HG02840 (cell line): ENCODE data around the gene DDA1.

Experiments
- ATAC-seq: cut with Tn5 transposase; IDR thresholded peaks from one replicate; pipeline ENCODE4 v1.9.1; 2021; ENCODE audit warnings: mild to moderate bottlenecking, moderate library complexity, moderate number of reproducible peaks; ENCODE audit not compliant: unreplicated experiment, low FRiP score

The DDA1 gene

DNA sequence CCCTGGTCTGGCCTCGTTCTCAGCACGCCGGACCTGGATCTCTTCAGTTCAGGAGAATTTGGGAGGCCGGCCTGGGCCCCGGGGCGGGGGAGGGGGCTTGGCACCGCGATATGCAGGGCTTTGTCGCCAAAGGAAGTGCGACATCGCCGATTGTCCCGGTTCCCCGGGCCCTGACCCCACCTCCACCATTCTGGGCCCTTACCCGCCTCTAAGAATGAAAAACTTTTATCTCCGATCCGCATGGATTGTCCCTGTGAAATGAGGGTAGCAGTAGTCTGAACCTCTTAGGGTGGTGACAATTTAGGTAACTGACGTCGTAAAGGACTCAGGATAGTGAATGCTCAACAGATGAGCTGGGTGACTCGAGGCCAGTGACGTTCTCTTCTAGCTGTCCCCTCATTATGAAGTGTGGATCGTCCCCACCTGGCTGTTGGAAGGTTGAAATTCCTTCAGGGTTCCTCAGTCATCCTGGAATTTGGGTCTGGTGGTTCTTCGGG lies 650 bp downstream of the DDA1 start:
- ATAC-seq: no peak

DNA sequence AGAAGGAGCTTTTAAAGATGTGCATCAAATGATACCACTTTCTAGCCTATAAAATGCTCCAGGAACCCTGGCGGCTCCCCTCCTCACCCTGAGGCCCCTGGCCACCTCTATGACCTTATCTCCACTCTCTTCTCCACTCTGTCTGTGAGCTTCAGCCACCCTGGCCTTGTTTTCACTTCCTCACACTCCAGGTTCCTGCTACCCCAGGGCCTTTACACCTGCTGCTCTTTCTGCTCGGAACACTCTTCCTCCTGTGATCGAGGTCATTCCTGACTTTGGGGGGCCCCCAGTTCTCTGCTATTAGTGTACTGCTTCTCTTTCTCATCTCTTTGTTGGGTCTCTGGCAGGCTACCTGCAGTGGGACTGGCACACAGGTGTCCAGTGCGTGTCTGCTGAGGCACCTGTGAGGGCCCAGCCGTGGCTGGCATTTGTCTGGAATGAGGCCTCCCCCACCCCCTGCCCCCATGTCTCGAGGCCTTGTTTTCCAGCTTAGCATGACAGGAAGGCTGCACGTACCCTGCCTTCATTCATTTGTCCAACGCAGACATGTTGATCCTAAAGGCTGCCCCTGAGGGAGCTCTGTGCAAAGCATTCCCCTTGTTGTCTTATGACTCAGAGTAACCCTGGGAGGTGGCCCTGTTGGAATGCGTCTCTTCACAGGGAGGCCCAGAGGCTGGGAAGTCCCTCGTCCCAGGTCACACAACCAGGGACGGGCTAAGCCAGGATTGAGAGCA lies 2.3 kb downstream of the DDA1 start:
- no peak for ATAC-seq

DNA sequence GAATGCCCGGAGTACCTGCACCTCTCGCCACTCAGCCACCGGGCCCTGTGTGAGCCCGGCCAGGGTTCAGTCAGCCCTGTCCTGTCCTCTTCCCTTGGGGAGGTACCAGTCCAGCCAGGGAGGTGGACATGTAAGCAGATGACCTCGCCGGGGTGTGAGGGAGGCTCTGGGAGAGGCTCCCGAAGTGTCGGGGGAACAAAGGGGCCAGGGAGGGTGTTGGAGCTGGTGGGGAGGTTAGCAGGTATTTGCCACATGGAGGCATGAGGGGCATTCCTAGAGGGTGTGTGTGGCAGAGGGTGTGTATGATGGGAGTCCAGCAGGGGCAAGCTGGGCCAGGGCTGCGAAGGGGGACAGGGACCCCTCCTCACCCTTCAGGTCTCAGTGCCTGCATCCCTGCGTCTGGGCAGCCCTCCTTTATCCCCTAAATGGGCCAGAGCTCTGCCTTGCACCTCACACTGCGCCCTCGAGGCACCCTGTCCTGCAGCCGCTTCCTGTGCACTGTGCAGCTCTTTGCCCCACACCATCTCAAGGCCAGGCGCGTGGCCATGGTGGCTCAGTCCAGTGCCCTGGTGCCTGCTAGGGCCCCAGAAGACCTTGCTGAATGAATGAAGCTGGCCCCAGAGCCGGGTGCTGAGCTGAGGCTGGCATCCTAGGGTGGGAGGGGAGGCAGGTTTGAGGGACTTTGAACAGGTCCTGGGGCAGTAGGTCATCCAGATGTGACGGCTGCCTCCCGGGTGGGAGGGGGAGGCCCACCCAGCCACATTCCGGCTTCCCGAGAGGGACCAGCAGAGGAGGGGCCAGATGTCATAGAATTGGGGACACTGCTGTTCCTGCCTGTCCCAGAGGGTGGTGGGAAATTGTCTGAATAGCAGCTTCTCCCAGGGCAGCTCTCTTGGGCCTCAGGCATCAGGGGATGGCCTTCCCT lies 3.1 kb downstream of the DDA1 start:
- ATAC-seq: no peak

DNA sequence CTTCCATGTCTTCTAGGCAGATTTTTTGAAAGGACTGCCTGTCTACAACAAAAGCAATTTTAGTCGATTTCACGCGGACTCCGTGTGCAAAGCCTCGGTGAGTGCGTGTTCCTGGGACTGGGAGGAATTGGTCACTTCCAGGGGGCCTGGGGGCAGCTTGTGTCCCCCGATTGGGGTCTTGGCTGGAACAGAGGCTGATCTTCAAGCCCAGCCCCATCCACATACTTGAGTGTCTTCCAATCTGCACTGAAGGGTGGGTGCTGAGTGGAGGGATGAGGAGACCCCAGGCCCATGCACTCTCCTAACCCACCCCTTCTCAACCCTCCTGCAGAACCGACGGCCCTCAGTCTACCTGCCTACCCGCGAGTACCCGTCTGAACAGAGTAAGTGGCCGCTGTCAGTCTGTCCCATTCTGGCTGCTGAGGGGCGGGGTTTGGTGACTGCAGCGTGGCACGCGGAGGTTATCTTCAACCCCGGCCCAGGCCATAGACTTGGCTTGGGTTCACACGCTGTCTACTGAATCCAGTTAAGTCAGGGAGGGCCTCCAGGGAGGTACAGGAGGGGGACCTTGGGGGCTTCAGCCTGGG lies 4.7 kb downstream of the DDA1 start:
- ATAC-seq: no peak

DNA sequence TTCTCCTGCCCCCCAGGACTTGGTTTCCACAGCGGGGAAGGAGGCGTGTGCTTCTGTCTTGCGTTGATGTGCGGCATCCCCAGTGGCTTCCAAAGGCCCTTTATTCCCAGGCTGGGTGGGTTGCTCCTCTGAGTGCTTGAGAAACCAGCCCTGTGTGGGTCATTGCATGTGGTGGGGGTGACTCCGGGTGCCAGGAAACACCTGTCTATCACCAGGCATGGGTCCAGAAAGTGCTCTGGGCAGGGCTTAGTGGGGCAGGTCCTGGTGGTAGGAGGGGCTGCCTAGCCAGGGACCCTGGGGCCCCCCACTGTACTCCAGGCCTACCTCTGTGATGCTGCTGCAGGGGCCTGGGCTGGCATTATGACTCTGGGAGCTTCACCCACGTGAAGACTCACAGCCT lies 9.6 kb downstream of the DDA1 start:
- no peak for ATAC-seq

DNA sequence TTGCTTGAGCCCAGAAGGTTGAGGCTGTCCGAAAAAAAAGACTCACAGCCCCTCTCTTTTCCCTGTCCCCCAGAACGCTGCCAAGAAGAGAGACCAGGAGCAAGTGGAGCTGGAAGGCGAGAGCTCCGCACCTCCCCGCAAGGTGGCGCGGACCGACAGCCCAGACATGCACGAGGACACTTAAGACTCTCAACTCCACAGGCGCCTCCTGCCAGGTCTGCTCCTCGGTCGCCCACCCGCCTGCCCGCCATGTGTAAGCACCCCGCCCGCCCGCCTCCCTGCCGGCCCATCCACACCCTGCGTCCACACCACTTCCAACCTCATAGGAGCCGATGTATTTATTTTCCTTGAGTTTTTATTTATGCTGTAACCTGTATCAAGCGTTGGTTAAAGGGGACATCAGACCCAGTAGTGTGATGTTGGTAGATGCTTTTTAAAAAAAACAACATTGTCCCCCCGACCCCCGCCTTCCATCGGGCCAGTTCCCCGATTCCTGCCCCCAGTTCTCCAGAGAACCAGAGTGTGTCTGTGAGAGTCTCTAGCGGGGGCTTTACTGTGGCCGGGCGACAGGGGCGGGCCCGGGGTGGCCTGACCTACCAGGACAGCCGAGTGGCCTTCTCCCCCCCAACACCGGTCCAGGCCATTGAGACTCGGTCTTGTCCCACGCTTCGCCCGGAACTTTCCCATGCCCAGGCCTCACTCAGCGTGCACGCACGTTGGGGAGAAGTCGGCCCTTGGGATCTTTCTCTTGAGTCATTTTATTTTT lies 10.3 kb downstream of the DDA1 start:
- no peak for ATAC-seq

DNA sequence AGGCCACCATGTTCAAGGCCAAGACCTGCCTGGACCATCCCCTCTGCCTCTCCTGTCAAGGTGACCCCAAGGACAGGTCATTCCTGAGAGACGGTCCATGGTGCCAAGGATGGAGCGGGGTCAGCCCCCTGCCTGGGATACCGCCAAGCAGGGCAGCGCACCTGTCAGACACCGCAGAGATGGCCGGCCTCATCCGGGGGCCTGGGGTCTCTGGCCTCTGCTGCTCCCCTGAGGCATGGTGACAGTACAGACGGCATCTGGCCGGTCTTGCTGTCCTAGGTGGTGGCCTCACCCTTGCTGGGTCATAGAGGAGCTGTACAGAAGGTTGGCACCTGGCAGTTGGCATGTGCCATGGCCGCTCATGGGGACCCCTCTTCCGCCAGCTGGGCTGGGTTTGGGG lies 11.1 kb downstream of the DDA1 start:
- no peak for ATAC-seq

DNA sequence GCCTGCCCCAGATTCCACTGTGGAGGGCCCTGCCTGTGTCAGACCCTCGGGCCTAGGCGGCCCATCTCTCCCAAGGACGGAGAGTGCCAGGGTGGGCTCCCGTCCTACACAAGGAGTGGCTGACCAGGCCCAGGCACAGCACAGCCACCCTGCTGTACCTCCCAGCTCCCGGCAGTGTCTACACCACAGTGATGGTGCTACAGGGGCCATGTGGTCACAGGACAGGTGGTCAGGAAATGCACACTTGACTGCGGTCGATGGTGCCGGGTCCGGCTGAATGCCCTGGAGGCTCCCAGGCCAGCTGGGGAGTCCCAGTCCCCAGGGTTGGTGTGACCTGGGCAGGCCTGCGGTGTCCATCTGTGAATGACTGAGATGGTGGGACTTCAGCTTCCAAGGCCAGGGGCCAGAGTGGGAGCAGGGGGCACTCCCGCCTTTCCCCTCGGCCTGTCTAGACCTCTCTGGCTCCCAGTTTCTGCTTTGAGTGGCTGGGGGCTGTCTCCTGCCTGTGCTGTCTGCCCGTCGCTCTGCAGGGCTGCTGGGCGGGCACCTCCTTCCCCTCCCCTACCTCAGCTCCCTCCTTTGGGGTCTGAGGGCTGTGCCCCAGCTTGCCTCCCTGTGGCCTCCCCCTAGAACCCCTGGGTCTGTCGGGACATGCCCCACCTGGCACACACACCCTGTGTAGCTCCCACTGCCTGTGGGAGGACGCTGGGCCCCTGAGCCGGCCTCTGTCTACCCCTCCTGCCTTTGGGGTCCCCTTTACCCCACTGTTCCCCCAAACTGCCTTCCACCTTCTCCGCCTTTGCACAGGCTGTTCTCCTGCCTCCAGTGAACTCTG lies 12.5 kb downstream of the DDA1 start:
- no peak for ATAC-seq

DNA sequence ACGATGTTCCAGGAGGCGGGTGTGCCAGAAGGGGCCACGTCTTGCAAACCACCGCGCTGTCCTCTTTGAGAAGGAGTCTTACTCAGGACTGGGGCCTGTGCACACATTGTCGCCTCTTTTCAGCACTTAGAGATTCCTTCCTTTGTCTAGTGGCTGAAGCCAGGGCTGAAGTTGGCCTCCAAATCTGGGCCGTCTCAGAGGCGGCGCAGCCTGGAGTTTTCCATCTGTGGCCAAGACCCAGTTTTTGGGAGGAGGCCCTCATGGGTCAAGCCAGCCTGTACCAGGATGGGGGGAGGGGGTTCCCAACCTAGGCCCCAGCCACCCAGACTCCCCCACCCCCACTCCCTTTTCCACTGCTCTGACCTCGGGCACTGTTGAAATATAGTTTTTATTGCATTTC lies 13.5 kb downstream of the DDA1 start:
- ATAC-seq: no peak

DNA sequence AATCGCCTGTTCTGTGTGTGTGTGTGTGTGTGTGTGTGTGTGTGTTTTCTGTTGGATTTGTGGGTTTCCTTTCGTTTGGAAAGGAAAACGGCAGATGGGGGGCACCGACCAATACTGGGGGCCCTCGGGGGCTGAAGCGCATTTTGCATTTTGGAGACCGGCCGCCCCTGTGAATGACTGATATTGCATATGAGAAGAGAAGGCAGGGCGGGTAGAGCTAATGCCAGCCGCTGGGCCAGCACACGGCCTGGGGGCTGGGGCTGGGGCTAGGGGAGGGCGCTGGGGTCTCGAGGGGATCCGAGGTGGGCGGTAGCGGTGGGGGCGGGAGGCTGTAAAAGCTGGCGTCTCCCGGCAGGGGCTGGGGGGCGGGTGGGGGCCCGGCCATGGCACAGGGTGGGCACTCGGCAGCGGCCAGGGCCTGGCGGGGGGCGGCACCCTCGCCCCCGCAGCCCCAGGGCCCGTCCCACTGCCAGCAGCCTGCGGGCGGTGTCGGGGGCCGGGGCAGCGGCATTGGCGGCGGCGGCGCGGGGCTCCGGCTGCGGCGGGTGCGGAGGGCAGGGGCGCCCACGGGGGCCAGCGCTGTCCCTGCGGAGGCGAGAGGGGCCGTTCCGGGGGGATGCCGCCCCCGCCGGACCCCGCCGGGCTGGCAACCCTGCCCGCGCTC lies 14.1 kb downstream of the DDA1 start:
- ATAC-seq: no peak

DNA sequence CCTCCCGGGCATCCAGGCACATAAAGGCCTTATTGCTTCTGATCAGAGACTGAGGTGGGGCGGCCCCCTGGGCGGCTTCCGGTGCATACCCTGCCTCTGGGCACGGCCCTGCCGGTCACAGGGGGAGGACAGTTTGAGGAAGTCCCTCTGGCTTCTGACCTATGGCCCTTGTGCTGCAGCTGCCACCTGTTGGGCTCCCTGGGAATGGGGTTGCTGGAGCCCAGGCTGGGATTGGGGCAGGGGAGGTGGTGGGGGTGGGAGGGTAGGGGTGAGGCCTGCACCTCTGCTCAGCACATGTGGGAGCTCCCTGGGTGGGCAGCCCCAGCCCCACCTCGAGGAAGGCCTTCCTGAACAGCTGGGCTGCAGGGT lies 14.6 kb downstream of the DDA1 start:
- ATAC-seq: no peak

DNA sequence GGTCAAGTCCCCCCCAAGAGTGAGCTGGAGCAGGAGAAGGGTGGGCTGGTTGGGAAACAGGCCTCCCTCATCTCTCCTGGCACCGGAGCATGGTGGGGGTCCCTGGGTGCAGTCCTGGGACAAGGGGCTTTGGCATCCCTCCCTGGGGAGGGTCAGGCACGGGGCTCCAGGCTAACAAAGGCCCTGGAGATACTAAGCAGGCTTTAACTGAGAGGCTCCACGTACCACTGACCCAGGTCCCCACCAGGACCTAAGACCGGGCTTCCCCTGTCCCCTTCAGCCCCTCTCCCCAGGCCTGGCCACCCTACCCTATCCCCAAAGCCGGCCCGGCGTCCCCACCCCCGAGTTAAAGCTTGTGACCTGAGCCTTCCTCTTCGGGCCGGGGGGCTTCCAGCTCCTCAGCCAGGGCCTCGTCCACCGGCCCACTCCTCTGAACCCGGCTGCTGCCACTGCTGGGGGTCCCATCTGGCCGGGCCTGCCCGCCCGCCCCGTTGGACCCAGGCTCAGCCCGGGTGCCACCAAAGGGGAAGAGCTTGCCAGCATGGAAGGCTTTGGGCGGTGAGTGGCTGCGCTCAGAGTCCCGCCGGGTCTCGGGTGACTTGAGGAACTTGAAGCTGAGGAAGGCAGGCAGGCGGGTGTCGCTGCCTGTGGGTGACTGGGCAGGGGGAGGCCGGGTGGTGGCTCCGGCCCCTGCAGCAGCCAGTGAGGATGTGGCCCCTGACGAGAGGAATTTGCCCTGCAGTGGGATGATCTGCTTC lies 15.2 kb downstream of the DDA1 start:
- no peak for ATAC-seq

DNA sequence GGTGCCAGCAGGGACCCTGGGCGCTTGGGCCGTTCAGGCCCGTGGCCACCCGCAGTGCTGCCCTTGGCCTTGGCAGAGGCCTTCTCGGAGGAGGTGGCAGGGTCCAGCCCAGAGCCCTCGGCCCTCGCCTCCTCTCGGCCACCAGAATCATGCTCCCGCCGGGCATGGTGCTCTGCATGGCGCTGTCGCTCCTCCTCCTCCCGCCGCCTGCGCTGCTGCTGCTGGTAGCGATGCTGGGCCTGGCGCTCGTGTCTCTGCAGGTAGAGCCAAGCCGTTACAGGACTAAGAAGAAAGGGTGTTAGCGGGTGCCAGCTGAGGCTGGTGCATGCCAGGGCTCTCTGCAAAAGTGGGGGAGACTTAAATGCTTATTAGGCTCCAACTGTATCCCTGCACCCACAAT lies 15.8 kb downstream of the DDA1 start:
- ATAC-seq: no peak

DNA sequence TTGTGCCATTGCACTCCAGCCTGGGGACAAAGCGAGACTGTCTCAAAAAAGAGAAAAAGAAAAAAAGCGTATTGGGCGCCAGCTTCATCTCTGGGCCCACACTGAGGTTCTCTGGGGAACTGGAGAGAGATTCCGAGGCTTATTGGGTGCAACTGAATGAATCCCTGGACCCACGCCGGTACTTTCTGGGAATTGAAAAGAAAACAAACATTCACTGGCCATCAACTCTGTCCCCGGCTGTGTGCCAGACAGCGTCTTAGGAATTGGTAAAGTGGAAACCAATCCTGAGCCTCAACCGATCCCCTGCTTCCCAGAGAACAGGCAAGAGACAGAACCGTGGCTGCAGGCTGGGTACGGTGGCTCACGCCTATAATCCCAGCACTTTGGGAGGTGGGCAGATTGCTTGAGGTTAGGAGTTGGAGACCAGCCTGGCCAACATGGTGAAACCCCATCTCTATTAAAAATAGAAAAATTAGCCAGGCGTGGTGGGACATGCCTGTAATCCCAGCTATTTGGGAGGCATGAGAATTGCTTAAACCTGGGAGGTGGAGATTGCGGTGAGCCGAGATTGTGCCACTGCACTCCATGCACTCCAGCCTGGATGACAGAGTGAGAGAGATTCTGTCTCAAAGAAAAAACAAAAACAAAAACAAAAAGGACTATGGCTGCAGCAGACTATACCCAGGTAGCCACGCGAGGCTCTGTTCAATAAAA lies 16.7 kb downstream of the DDA1 start:
- ATAC-seq: no peak

DNA sequence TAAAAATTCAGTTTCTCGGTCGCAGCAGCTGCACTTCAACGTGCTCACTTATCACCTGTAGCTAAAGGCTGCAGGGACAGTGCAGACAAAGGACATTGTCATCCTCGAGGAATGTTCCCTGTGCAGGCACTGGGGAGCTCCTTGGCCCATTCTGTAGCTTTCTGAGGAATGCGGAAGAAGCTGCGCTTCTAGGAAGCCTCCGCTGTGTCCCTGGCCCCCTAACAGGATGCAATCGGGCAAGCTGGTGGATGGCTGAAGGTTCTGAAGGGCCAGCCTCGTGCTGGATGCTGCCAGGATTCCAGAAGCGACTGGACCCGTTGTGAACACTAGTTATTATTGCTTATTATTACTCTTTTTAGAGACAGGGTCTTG lies 17.2 kb downstream of the DDA1 start:
- ATAC-seq: no peak

DNA sequence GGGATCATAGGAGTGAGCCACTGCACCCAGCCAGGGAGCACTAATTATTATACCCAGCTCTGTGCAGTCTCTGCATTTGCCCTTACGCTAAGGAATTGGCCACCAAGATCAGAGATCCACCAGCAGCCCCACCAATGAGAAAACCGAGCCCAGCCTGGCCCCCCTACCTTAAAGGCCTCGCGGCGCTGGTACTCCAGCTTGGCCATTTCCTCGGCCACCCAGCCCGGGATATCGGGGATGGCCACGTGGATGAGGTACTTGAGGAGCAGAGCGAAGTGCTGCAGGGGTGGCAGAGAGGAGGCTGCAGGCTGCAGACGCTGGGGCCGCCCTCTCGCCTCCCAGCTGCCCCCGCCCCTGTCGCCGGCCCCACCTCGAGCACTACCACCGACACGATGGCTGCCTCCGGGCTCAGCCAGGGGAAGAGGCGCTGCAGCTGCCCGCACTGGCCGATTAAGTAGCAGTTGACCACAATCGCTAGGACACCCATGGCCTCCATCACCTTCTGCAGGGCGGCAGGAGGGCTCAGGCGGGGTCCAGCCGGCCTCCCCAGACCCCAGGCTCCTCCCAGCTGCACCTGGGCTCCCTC lies 17.8 kb downstream of the DDA1 start:
- ATAC-seq: no peak

DNA sequence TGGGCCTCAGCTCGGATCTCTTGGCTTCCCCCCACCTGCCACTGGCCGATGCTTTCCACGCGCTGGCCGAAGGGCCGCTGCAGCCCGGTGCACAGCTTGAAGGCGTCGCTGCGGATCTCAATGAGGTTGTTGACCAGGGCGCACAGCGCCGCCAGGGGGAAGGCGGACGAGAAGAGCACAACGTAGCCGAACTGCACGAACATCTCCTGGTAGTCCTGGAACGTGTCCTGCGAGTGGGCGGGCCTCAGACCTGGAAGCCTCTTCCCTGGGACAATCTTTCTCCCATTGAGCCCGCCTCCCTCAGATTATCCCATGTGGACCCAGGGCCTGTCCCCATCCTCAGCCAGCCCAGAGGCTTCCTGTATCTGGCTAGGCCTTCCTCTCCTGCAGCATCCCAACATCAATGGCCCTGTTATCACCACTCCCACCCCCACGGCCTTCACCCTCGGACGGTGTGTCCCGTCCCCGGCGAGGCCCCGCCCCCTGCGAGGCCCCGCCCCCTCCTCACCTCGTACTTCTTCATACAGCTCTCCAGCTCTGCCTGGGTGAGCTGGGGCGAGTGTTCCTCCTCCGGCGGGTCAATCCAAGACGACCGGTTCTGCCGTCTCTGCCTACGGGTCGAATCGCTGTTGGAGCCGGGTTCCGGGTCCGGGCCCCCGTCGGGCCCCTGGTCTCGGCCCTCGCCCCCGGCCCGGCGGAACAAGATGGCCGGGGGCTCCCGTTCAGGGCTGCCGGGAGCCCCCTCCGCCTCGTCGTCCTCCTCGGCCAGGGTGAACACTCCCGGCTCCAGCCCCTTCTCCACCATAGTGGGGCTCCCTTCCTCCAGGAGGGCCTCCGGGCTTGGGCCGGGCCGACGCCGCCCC lies 18.5 kb downstream of the DDA1 start:
- no peak for ATAC-seq
